GM13976 (cell line): Measurements from ENCODE around the gene WDR70.
"Not testable (repeated sequence)": the region's sequence is repeated elsewhere in the genome, so short reads cannot be mapped to it uniquely, and the experiment has no call there.

Experiments
- DNase-seq: peaks from one replicate; pipeline ENCODE4 v3.0.0; 2012; ENCODE audit warnings: low spot score
- CTCF ChIP-seq: IDR thresholded peaks from 2 replicates; pipeline ENCODE4 v1.5.1; 2012; ENCODE audit warnings: borderline replicate concordance, mild to moderate bottlenecking; ENCODE audit not compliant: insufficient read depth; ENCODE audit errors: extremely low read depth, missing control alignments, control extremely low read depth
- in situ Hi-C: fragments of 300-500 bp; cut with MboI; formaldehyde crosslinking; loops from one replicate; pipeline ENCODE4 v1.12.0; 2022; ENCODE audit warnings: low sequenced_read_pairs, mixed read lengths, inconsistent platforms; ENCODE audit not compliant: unreplicated experiment

Gene WDR70

GRCh38 chr5:37469383-37469782, 90.3 kb downstream of the WDR70 start:
- in situ Hi-C loops, DNase-seq: not testable (repeated sequence)

GRCh38 chr5:37471666-37472197, 92.6 kb downstream of the WDR70 start:
- in situ Hi-C loops, result no loop called here
- no peak for DNase-seq
- no peak for TF ChIP-seq CTCF

GRCh38 chr5:37477426-37477825, 98.3 kb downstream of the WDR70 start:
- DNase-seq, result no peak

GRCh38 chr5:37478121-37478894, 99.2 kb downstream of the WDR70 start:
- TF ChIP-seq CTCF, result no peak
- in situ Hi-C loops, result no loop called here
- DNase-seq, result no peak

More at GRCh38 chr5:37477426-37477825, 98.3 kb downstream of the WDR70 start:
- no peak for TF ChIP-seq CTCF
- in situ Hi-C loops, result no loop called here

GRCh38 chr5:37481395-37481794, 102.3 kb downstream of the WDR70 start:
- in situ Hi-C loops, DNase-seq: not testable (repeated sequence)

- TF ChIP-seq CTCF, result no peak
- in situ Hi-C loops, result no loop called here
- no peak for DNase-seq
Observed at GRCh38 chr5:37490120-37490810, 111.1 kb downstream of the WDR70 start.

- TF ChIP-seq CTCF, result no peak
- in situ Hi-C loops, result no loop called here
- no peak for DNase-seq
Observed at GRCh38 chr5:37490931-37491330, 111.8 kb downstream of the WDR70 start.
